Activated CD8-positive, alpha-beta T cell treated with anti-CD3 and anti-CD28 coated beads for 36 hours (primary cell): ENCODE results near the gene SLC9A9. TPM values are rescaled to one million over a fixed set of nuclear protein-coding genes. Genes with fewer than 3 reads are reported as not detected.

Experiments used
- ATAC-seq: fragments of 200-7000 bp; cut with Tn5 transposase; one replicate; pipeline ENCODE4 v1.10.0; 2021; ENCODE audit warnings: mild to moderate bottlenecking, moderate library complexity
- CTCF ChIA-PET: fragments of 350-600 bp; sonication (Branson Sonifier 250); formaldehyde crosslinking; loops from one replicate; lab custom pipeline; 2021; ENCODE audit warnings: antibody characterized with exemption; lab: Charles Lee
- POLR2A ChIA-PET: fragments of 350-600 bp; sonication (Branson Sonifier 250); formaldehyde crosslinking; loops from one replicate; lab custom pipeline; 2021; ENCODE audit warnings: antibody characterized with exemption; lab: Charles Lee
- DNase-seq: peaks from one replicate; pipeline ENCODE4 v3.0.0-alpha.2; 2020
- H3K27ac Mint-ChIP-seq: one replicate; pipeline ENCODE4 v1.8.0; 2021; ENCODE audit warnings: mild to moderate bottlenecking, mixed read lengths
- H3K27me3 Mint-ChIP-seq: one replicate; pipeline ENCODE4 v1.8.0; 2021; ENCODE audit warnings: mixed read lengths
- H3K36me3 Mint-ChIP-seq: one replicate; pipeline ENCODE4 v1.8.0; 2021; ENCODE audit warnings: low read depth, mixed read lengths
- H3K4me1 Mint-ChIP-seq: one replicate; pipeline ENCODE4 v1.8.0; 2021; ENCODE audit warnings: low read depth, mixed read lengths
- H3K4me3 Mint-ChIP-seq: one replicate; pipeline ENCODE4 v1.8.0; 2021; ENCODE audit warnings: mild to moderate bottlenecking, moderate library complexity, mixed read lengths
- H3K9me3 Mint-ChIP-seq: one replicate; pipeline ENCODE4 v1.8.0; 2021; ENCODE audit warnings: mixed read lengths
- intact Hi-C: fragments of 100-400 bp; cut with micrococcal nuclease; formaldehyde crosslinking; loops from one replicate; pipeline ENCODE4 v1.10.0; 2022
- total RNA-seq, 2 experiments: library from RNA; stranded (reverse); gene quantifications; one replicate each; pipeline ENCODE4 v1.2.3, GENCODE V29; 2021
- TF ChIP-seq, protein P1 (sequence below): fragments of 200-600 bp; IDR thresholded peaks from one replicate; pipeline ENCODE4 v1.8.0; 2022; ENCODE audit warnings: antibody characterized with exemption, mild to moderate bottlenecking

The SLC9A9 gene
- total RNA-seq, 2 experiments from 2014 or later: 1.9 to 2.2 TPM

DNA sequence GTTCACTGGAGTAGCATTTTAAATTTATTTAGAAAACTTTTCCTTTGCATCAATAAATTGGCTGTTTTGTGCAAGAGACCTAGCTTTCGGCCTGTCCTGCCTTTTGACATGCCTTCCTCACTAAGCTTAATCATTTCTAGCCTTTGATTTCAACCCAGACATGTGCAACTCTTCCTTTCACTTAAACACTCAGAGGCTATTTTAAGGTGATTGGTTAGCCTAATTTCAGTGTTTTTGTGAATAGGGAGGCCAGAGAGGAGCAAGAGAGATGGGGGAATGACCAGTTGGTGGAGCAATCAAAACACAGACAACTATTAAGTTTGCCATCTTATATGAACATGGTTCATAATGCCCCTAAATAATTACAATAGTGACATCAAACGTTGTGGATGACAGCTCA, 333.4 kb downstream of the SLC9A9 start:
- no peak for ATAC-seq
- ChIA-PET CTCF (no interaction called here), POLR2A (no interaction called here)
- Mint-ChIP-seq H3K27me3 (no peaks in the 10 kb centered on the region), H3K27ac (no peak overlapping the region), H3K36me3 (no peaks in the 10 kb centered on the region), H3K4me3 (no peak overlapping the region), H3K9me3 (no peaks in the 10 kb centered on the region), H3K4me1 (peaks cover 5% of the 10 kb centered on the region)
- TF ChIP-seq, protein P1, sequence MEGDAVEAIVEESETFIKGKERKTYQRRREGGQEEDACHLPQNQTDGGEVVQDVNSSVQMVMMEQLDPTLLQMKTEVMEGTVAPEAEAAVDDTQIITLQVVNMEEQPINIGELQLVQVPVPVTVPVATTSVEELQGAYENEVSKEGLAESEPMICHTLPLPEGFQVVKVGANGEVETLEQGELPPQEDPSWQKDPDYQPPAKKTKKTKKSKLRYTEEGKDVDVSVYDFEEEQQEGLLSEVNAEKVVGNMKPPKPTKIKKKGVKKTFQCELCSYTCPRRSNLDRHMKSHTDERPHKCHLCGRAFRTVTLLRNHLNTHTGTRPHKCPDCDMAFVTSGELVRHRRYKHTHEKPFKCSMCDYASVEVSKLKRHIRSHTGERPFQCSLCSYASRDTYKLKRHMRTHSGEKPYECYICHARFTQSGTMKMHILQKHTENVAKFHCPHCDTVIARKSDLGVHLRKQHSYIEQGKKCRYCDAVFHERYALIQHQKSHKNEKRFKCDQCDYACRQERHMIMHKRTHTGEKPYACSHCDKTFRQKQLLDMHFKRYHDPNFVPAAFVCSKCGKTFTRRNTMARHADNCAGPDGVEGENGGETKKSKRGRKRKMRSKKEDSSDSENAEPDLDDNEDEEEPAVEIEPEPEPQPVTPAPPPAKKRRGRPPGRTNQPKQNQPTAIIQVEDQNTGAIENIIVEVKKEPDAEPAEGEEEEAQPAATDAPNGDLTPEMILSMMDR: no peak
- DNase-seq: no peak
- intact Hi-C loops: no loop called here

DNA sequence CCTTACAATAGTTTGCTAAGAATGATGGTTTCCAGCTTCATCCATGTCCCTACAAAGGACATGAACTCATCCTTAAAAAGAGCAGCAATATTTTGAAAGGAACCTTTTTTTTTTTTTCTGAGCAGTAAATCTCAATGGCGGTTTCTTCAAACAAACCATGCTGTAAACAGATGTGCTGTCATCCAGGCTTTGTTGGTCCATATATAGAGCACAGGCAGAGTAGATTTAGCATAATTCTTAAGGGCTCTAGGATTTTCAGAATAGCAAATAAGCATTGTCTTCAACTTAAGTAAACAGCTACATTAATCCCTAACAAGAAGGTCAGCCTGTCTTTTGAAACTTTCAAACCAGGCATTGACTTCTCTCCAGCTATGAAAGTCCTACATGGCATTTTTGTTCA, 334.2 kb downstream of the SLC9A9 start:
- Mint-ChIP-seq H3K36me3 (no peaks in the 10 kb centered on the region), H3K4me1 (peaks cover 5% of the 10 kb centered on the region), H3K27ac (no peak overlapping the region), H3K27me3 (no peaks in the 10 kb centered on the region), H3K9me3 (no peaks in the 10 kb centered on the region), H3K4me3 (no peak overlapping the region)
- DNase-seq (no peak), ATAC-seq (no peak)
- ChIA-PET CTCF (no interaction called here), POLR2A (no interaction called here)
- TF ChIP-seq, protein P1: no peak
- intact Hi-C loops: no loop called here

DNA sequence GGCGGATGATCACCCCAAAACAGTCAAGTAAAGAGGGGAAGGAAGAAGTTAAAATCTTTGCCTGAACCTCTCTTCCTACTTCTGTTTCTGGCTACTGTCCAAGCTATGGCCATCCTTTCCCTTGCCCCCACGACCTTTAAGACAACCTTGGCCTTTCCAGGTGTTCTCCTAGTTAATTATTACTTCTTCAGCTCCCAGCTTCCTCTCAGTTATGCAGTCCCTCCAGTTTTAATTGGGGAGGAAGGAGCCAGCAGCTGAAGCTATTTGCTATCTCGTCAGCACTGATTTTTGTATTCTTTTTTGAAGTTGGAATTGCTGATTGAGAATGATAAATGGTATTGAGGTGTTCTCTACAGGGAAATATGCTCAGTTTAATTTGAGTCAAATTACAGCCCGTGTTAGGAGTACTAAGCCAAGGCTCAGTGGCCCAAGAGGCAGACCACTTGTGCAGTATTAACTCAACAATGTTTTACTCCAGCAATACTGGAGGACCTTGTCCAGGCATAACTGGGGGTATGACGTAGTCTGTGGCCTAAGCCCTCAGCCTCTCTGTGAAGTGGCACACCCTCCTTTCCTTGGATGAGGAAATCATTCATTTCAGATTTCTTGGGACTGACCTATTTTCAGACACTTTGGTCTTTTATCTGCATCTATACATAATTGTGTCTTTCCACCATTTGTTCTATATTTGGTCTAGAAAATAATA, 336.9 kb downstream of the SLC9A9 start:
- Mint-ChIP-seq H3K27ac (no peak overlapping the region), H3K36me3 (no peaks in the 10 kb centered on the region), H3K27me3 (no peaks in the 10 kb centered on the region), H3K4me1 (peaks cover 5% of the 10 kb centered on the region), H3K9me3 (no peaks in the 10 kb centered on the region), H3K4me3 (no peak overlapping the region)
- ATAC-seq (no peak), DNase-seq (no peak)
- ChIA-PET CTCF (no interaction called here), POLR2A (no interaction called here)
- intact Hi-C loops: no loop called here
- TF ChIP-seq, protein P1: no peak

DNA sequence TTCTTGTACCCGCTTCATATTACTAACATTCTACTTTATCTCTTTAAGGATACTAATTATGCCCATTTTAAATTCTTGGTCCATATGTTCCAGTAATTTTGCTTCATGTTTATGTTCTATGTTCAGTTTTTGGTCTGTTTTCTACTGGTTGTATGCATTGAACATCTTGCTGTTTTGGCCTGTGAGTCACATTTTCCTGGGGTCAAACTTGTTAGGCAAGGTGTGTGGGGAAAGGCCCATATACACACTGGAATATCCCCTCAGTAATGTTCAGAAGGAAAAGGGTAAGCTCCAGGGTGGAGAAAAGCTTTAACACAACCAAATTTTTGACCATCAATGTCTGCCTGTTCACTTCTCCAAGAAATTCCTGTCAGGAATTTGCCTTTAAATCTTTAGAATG, 337.7 kb downstream of the SLC9A9 start:
- no peaks in the 10 kb centered on the region for H3K9me3 Mint-ChIP-seq
- ChIA-PET CTCF (no interaction called here), POLR2A (no interaction called here)
- H3K36me3 Mint-ChIP-seq: no peaks in the 10 kb centered on the region
- peak; percentile 27 for ATAC-seq
- TF ChIP-seq, protein P1: no peak
- H3K4me1 Mint-ChIP-seq: peaks cover 5% of the 10 kb centered on the region
- H3K27ac Mint-ChIP-seq: no peak overlapping the region
- H3K4me3 Mint-ChIP-seq: no peak overlapping the region
- DNase-seq: peak; percentile 23
- intact Hi-C loops: no loop called here
- no peaks in the 10 kb centered on the region for H3K27me3 Mint-ChIP-seq

DNA sequence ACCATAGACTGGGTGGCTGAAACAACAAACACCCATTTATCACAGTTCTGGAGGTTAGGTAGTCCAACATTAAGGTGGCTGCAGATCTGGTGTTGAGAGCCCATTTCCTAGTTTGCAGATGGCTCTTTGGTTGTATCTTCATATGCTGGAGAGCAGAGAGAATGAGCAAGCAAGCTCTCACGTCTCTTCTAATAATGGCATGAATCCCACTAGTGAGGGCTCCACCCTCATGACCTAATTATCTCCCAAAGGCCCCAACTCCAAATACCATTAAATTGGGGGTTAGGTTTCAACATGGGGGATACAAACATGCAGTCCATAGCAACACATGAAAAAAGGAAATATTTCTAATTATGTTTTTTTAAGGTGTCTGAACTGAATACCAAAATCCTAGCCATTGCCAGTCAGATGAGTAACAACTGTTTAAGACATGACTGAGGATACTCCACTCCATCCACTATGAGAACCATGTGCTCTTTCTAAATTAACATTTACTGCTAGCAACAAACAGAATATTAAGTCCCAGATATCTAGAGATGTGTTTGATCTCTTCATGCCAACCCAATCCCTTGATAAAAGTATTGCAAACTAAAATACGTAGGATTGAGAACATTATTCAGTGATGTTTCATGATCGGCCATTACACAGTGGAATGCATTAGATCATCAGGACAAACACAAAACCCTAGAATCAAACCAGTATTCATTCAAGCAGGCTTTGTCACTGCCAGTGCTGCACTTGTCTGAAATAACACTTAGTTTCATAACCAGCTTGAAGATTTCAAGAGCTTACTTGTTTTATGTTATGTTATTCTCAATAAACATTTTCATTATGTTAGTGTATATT, 340.3 kb downstream of the SLC9A9 start:
- intact Hi-C loops: no loop called here
- H3K27ac Mint-ChIP-seq: no peak overlapping the region

More for the DNA sequence above, 340.3 kb downstream of the SLC9A9 start:
- Mint-ChIP-seq H3K4me3 (no peak overlapping the region), H3K36me3 (no peaks in the 10 kb centered on the region), H3K27me3 (no peaks in the 10 kb centered on the region), H3K9me3 (no peaks in the 10 kb centered on the region), H3K4me1 (peaks cover 5% of the 10 kb centered on the region)
- ChIA-PET CTCF (interaction anchor here (0.8 kb wide), 1 partner anchor 21 kb away, joined by 3 read pairs; no protein-coding TSS in a partner anchor), POLR2A (interaction anchor here (0.6 kb wide), 2 partner anchors 393 to 679 kb away, joined by 3 read pairs; no protein-coding TSS in a partner anchor)
- no peak for ATAC-seq
- TF ChIP-seq, protein P1: no peak
- DNase-seq: no peak
